ENCODE data around the gene PHF20.

GRCh38 chr20:35939264-35939663 is 167.4 kb downstream of the PHF20 start:
- no peak for TF ChIP-seq CTCF (IDR thresholded peaks at IDR 0.05)
- TF ChIP-seq POLR2A (IDR thresholded peaks at IDR 0.05): no peak
